ENCODE measurements around the gene ZFR2. TPM values are rescaled to one million over a fixed set of nuclear protein-coding genes. Genes with fewer than 3 reads are reported as not detected.

ZFR2 gene
- total RNA-seq, 4 donors from 2014 or later, result not detected

- H3K27me3 ChIP-seq, result peaks cover 40% of the 10 kb centered on the region
- no peak for DNase-seq
Observed at GRCh38 chr19:3783660-3784584, 84.9 kb downstream of the ZFR2 start.

GRCh38 chr19:3782903-3783302 lies 85.9 kb downstream of the ZFR2 start:
- Histone ChIP-seq H3K4me1 (peaks cover 0 to 8% (median 0%) of the 10 kb centered on the region in 4 donors), H3K27me3 (peaks cover 40% of the 10 kb centered on the region), H3K36me3 (no peaks in the 10 kb centered on the region), H3K27ac (no peak overlapping the region), H3K9me3 (peaks cover 17 to 20% of the 10 kb centered on the region in 2 donors), H3K4me3 (no peak overlapping the region)
- 94% methylated on average over 12 of the region's 13 CpGs; no CpG with 5 or more reads in 1 of the 2 donors for WGBS, 2 donors (ENCODE audit: low coverage in 1 of 2)
- TF ChIP-seq POLR2AphosphoS5 (IDR thresholded peaks at IDR 0.05) (no peak), POLR2A (IDR thresholded peaks at IDR 0.05) (no peak), CTCF (IDR thresholded peaks at IDR 0.05) (no peak), EP300 (IDR thresholded peaks at IDR 0.05; ENCODE audit: low read depth) (no peak)
- DNase-seq, result no peak
- in situ Hi-C loops (cut with MboI; ENCODE audit: low pct_ligation_motif_present in 1 of 4, low pct_unique_long_range_greater_than_20kb in 1 of 4, low sequenced_read_pairs in 3 of 4), result no loop called here
- intact Hi-C loops (cut with DNase I; ENCODE audit: low total_unique reads), result no loop called here

More at GRCh38 chr19:3783660-3784584, 84.9 kb downstream of the ZFR2 start:
- WGBS, 2 donors (ENCODE audit: low coverage in 1 of 2), result 85% methylated on average over 49 of the region's 49 CpGs; no CpG with 5 or more reads in 1 of the 2 donors
- Histone ChIP-seq H3K4me3 (no peak overlapping the region), H3K9me3 (peaks cover 17 to 20% of the 10 kb centered on the region in 2 donors), H3K36me3 (no peaks in the 10 kb centered on the region), H3K27ac (no peak overlapping the region), H3K4me1 (peaks cover 0 to 8% (median 0%) of the 10 kb centered on the region in 4 donors)
- no peak for TF ChIP-seq POLR2AphosphoS5 (IDR thresholded peaks at IDR 0.05)
- TF ChIP-seq CTCF (IDR thresholded peaks at IDR 0.05), result peak in 1 of 5 experiments; percentile 14
- intact Hi-C loops (cut with DNase I; ENCODE audit: low total_unique reads) (no loop called here), in situ Hi-C loops (cut with MboI; ENCODE audit: low pct_ligation_motif_present in 1 of 4, low pct_unique_long_range_greater_than_20kb in 1 of 4, low sequenced_read_pairs in 3 of 4) (no loop called here)

- no peak for TF ChIP-seq CTCF (IDR thresholded peaks at IDR 0.05)
- no peak for TF ChIP-seq POLR2A (IDR thresholded peaks at IDR 0.05)
- TF ChIP-seq EP300 (IDR thresholded peaks at IDR 0.05; ENCODE audit: low read depth), result no peak
- TF ChIP-seq POLR2AphosphoS5 (IDR thresholded peaks at IDR 0.05), result no peak
- DNase-seq, result no peak
- WGBS, 2 donors (ENCODE audit: low coverage in 1 of 2), result 82 to 94% methylated on average over 1 of the region's 1 CpG
- Histone ChIP-seq H3K9me3 (peaks cover 17 to 20% of the 10 kb centered on the region in 2 donors), H3K27me3 (peaks cover 36% of the 10 kb centered on the region), H3K4me1 (peaks cover 0 to 8% (median 0%) of the 10 kb centered on the region in 4 donors), H3K36me3 (no peaks in the 10 kb centered on the region), H3K27ac (no peak overlapping the region), H3K4me3 (no peak overlapping the region)
- in situ Hi-C loops (cut with MboI; ENCODE audit: low pct_ligation_motif_present in 1 of 4, low pct_unique_long_range_greater_than_20kb in 1 of 4, low sequenced_read_pairs in 3 of 4), result no loop called here
- intact Hi-C loops (cut with DNase I; ENCODE audit: low total_unique reads), result no loop called here
Observed at GRCh38 chr19:3782330-3782729, 86.5 kb downstream of the ZFR2 start.

GRCh38 chr19:3781603-3782002 lies 87.2 kb downstream of the ZFR2 start:
- H3K27ac ChIP-seq, result no peak overlapping the region
- intact Hi-C loops (cut with DNase I; ENCODE audit: low total_unique reads), result no loop called here
- H3K27me3 ChIP-seq, result peaks cover 29% of the 10 kb centered on the region
- no peaks in the 10 kb centered on the region for H3K36me3 ChIP-seq
- in situ Hi-C loops (cut with MboI; ENCODE audit: low pct_ligation_motif_present in 1 of 4, low pct_unique_long_range_greater_than_20kb in 1 of 4, low sequenced_read_pairs in 3 of 4), result no loop called here
- TF ChIP-seq CTCF (IDR thresholded peaks at IDR 0.05) (no peak), POLR2A (IDR thresholded peaks at IDR 0.05) (no peak), POLR2AphosphoS5 (IDR thresholded peaks at IDR 0.05) (no peak), EP300 (IDR thresholded peaks at IDR 0.05; ENCODE audit: low read depth) (no peak)
- H3K9me3 ChIP-seq, result peaks cover 17 to 20% of the 10 kb centered on the region in 2 donors
- H3K4me3 ChIP-seq, result no peak overlapping the region
- H3K4me1 ChIP-seq, result peaks cover 0 to 8% (median 0%) of the 10 kb centered on the region in 4 donors
- DNase-seq, result no peak
- WGBS, 2 donors (ENCODE audit: low coverage in 1 of 2), result 97 to 100% methylated on average over 1 to 2 of the region's 2 CpGs

Data from transverse colon (tissue), 4 donors.